Urinary bladder (tissue), 4 donors: Measurements from ENCODE around the gene SFI1. TPM values are rescaled to one million over a fixed set of nuclear protein-coding genes. Genes with fewer than 3 reads are reported as not detected.
A peak's percentile ranks its signal among the peaks of the same experiment; 100 is the strongest.

Source experiments
- DNase-seq: peaks from one replicate; pipeline ENCODE4 v3.0.0-alpha.2; 2015; ENCODE audit errors: extremely low spot score
- H3K27ac ChIP-seq: one replicate; pipeline ENCODE4 v1.5.1; 2013; ENCODE audit warnings: low read depth, mild to moderate bottlenecking, moderate library complexity
- H3K36me3 ChIP-seq: one replicate; pipeline ENCODE4 v1.6.1; 2013; ENCODE audit warnings: mild to moderate bottlenecking, moderate library complexity; ENCODE audit not compliant: insufficient read depth
- H3K4me1 ChIP-seq: one replicate; pipeline ENCODE4 v1.6.1; 2013; ENCODE audit warnings: mild to moderate bottlenecking, moderate library complexity; ENCODE audit not compliant: insufficient read depth
- H3K4me3 ChIP-seq: one replicate; pipeline ENCODE4 v1.5.1; 2013; ENCODE audit warnings: low read depth, low read length
- WGBS: extraction: QIAGEN DNeasy Blood & Tissue Kit; methylation state at CpG from one replicate; pipeline ENCODE4 v1.1.7; 2013; 5-methylcytosine and 5-hydroxymethylcytosine counted together
- polyA plus RNA-seq: library from polyadenylated mRNA; stranded (reverse); fragments of 200-250 nt; gene quantifications from one replicate; pipeline ENCODE4 v1.2.3, GENCODE V29; 2013
- total RNA-seq: library from RNA; depleted of rRNA; stranded (reverse); fragments of >200 nt; gene quantifications from one replicate; pipeline ENCODE4 v1.2.3, GENCODE V29; 2014
- donor health status: healthy with polysubstance abuse.
- donor health status: healthy.

The SFI1 gene, protein sequence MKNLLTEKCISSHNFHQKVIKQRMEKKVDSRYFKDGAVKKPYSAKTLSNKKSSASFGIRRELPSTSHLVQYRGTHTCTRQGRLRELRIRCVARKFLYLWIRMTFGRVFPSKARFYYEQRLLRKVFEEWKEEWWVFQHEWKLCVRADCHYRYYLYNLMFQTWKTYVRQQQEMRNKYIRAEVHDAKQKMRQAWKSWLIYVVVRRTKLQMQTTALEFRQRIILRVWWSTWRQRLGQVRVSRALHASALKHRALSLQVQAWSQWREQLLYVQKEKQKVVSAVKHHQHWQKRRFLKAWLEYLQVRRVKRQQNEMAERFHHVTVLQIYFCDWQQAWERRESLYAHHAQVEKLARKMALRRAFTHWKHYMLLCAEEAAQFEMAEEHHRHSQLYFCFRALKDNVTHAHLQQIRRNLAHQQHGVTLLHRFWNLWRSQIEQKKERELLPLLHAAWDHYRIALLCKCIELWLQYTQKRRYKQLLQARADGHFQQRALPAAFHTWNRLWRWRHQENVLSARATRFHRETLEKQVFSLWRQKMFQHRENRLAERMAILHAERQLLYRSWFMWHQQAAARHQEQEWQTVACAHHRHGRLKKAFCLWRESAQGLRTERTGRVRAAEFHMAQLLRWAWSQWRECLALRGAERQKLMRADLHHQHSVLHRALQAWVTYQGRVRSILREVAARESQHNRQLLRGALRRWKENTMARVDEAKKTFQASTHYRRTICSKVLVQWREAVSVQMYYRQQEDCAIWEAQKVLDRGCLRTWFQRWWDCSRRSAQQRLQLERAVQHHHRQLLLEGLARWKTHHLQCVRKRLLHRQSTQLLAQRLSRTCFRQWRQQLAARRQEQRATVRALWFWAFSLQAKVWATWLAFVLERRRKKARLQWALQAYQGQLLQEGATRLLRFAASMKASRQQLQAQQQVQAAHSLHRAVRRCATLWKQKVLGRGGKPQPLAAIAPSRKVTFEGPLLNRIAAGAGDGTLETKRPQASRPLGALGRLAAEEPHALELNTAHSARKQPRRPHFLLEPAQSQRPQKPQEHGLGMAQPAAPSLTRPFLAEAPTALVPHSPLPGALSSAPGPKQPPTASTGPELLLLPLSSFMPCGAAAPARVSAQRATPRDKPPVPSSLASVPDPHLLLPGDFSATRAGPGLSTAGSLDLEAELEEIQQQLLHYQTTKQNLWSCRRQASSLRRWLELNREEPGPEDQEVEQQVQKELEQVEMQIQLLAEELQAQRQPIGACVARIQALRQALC
- total RNA-seq: 22.7 TPM
- polyA plus RNA-seq: 14.6 TPM

DNA sequence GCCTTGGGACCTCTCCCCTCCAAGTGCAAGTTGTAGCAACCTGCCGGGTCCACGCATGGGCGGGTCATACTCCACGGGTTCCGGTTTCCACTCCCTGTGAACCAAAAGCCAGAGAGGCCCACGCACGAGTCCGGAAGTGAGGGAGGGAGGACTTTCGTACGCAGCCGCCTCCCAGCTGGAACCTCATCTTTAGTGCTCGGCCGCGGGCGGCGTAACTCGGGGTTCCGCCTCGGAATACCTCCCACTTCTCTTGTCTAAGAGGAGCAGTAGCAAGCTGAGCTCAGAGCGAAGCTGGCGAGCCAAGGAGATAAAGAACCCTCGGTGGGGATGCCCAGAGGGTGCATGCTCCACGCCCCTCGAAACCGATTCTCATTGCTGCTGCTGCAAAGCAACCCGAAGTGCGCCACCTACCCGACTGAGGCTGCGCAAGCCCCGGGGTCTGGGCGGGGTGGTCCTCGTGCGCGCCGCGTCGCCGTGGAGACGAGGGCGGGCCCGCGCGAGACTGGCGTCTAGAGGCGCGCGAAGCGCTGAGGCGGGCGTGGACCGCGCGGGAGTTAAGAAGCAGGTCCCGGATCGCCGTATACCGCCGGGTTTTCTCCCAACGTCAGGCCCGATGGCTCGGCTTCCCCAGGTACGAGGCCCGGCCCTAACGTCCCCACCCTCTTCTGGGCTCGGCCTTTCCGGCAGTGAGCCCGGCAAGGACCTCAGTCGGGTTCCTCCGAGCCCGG lies at the start of gene SFI1:
TSS of gene SFI1 (plus strand) at position 530 of the 728 bp plus-strand sequence. CDS start 11,749 bp downstream, outside the sequence.
- no peaks in the 10 kb centered on the region for H3K4me1 ChIP-seq
- peak; percentile 66 for DNase-seq
- no peaks in the 10 kb centered on the region for H3K36me3 ChIP-seq
- peak within 1 kb of the TSS; percentile 24 for H3K27ac ChIP-seq
- peak within 1 kb of the TSS; percentile 68 for H3K4me3 ChIP-seq
- under 1% methylated on average over 70 of the region's 70 CpGs for WGBS

DNA sequence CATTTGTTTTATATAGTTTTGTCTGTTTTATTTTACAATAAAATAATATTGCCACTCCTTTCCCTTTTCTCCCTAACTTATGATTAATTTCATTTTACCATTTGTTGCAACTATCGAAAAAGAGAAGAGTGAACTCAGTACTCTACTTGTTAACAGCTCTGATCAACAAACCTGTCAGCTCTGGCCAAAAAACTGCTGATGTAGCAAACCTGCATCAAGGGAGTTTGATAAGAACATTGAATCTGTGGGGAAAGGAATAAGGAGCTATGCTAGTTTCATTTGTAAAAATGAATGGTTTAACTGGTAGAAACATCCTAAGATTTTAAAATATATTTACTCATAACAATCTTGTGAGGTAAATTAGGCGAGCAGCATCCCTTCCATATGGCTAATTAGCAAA lies 49.6 kb upstream of the SFI1 start:
- DNase-seq: no peak
- no peak overlapping the region for H3K4me3 ChIP-seq
- H3K4me1 ChIP-seq: no peaks in the 10 kb centered on the region
- no peak overlapping the region for H3K27ac ChIP-seq
- peaks cover 2% of the 10 kb centered on the region for H3K36me3 ChIP-seq
- WGBS: 93% methylated on average over 2 of the region's 2 CpGs

DNA sequence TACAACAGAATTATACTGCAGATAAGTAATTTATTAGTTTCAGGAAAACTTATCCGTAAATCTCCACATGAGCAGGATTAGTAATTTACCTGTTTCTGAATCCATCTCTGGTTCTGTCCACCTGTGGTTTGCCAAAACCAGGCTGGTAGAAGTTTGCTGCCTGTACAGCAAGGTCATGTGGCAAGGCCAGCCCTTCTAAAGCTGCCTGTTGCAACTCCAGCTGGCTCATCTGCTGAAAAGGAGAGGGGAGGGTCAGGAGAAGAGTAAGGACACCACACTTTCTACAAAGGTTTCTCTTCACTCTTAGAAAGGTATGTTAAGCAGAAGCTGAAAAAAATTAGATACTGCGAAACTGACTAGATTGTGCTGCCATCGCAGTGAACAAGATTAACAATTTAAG lies 49.0 kb upstream of the SFI1 start:
- Histone ChIP-seq H3K36me3 (peaks cover 2% of the 10 kb centered on the region), H3K4me1 (no peaks in the 10 kb centered on the region), H3K27ac (no peak overlapping the region), H3K4me3 (no peak overlapping the region)
- 94% methylated on average over 3 of the region's 3 CpGs for WGBS
- DNase-seq: no peak

DNA sequence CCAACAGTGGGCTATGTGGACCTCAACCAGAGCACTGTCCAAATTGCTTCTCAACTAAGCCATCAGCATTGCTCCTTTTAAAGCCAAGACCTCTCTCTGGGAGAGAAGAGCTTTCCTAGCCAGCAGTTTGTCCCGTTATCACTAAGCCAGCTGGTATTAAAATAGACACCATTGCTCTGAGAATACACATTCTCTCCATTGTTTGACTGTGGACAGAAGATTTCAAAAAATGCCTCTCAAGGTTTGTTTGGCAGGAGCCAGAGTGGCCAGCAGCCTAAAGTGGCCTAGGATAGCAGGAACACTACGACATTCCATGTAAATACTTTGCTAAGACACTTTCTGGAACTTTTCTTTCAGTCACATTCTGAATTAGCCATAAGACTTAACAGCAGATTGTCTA lies 48.0 kb upstream of the SFI1 start:
- Histone ChIP-seq H3K27ac (no peak overlapping the region), H3K36me3 (peaks cover 2% of the 10 kb centered on the region), H3K4me1 (no peaks in the 10 kb centered on the region), H3K4me3 (no peak overlapping the region)
- whole genome bisulfite sequencing: 65% methylated on average over 2 of the region's 2 CpGs
- no peak for DNase-seq

DNA sequence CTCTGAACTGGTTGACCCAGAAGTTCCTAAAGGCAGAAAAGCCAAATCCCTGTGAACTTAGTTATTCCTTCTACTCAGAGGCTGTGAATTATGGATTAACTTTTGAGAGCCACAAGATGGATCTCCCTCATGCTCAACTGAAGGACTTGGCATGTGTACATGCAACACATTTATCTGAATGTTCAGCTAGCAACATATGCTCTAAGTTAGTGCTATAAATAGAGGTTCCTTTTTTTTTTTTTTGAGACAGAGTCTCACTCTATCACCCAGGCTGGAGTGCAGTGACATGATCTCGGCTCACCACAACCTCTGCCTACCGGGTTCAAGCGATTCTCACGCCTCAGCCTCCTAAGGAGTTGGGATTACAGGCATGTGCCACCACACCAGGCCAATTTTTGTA lies 46.8 kb upstream of the SFI1 start:
- no peak for DNase-seq
- Histone ChIP-seq H3K4me3 (no peak overlapping the region), H3K4me1 (no peaks in the 10 kb centered on the region), H3K27ac (no peak overlapping the region), H3K36me3 (peaks cover 6% of the 10 kb centered on the region)
- 86% methylated on average over 4 of the region's 4 CpGs for WGBS

DNA sequence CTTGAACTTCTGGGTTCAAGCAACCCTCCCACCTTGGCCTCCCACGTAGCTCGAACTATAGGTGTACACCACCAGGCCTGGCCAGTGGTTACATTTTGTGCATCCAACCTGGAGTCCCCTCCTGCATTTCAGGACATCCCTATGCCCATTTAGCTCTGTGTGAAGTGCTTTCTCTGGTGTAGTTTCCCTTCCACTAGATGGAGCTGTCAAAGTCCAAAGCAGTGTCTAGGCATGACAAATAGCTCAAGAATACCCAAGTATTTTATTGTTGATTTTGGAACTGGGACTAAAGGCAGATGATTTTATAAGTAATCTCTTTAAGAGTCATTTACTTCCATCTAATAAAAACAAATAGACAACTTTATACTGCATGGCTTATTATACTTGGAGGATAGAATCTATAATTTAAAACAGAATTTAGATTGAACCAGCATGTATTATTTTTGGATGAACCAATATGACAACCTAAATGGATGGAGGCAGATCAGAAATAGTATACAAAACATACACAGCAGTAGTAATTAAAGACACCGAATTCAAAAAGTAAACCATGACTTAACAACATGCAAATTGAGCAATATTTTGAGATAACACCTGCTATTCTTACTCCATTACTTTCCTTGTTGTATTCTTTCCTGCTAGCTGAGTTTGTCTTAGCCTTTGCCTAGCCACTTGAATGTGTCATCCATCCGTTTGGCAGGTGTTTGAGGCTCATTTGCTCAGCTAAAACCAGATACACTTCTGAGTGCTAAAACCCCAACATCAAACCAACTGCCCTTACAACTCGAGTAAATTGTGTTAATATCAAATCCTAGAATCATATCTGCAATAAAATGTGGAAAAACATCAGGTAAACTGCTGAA lies 44.4 kb upstream of the SFI1 start:
- H3K4me3 ChIP-seq: no peak overlapping the region
- 87% methylated on average over 5 of the region's 5 CpGs for WGBS
- no peak for DNase-seq
- no peak overlapping the region for H3K27ac ChIP-seq
- peaks cover 6% of the 10 kb centered on the region for H3K36me3 ChIP-seq
- H3K4me1 ChIP-seq: no peaks in the 10 kb centered on the region

DNA sequence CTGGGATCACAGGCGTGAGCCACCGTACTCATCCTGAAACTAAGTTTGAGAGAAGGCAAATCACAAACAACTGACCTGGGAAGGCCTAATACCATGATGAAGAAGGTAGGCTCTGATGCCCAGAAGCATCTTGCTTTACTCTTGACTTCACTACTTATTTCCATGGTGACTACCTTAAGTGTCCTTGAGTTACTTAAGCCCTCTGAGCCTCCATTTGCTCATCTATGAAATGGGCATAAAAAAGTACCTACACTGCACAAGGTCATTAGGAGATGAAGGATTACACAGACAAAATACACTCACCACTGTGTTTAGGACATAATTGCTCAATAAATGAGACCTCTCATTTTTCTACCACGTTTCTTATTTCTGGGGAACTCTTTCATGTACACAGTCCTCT lies 34.6 kb upstream of the SFI1 start:
- no peak for DNase-seq
- Histone ChIP-seq H3K4me1 (no peaks in the 10 kb centered on the region), H3K36me3 (peaks cover 3% of the 10 kb centered on the region), H3K4me3 (no peak overlapping the region), H3K27ac (no peak overlapping the region)
- WGBS: 96% methylated on average over 3 of the region's 3 CpGs

DNA sequence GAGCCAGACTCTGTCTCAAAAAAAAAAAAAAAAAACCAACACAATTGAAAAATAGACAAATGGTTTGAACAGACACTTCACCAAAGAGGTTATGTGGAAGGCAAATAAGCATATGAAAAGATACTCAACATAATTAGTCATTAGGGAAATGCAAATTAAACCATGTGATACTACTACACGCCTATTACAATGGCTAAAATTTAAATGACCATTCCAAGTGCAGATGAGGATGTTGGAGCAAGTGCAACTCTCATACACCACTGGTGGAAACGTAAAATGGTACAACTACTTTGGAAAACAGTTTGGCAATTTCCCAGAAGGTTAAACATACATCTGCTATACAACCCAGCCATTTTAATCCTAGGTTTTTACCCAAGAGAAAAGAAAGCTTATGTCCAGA lies 31.0 kb upstream of the SFI1 start:
- Histone ChIP-seq H3K36me3 (peaks cover 3% of the 10 kb centered on the region), H3K4me1 (no peaks in the 10 kb centered on the region), H3K4me3 (no peak overlapping the region), H3K27ac (no peak overlapping the region)
- no peak for DNase-seq
- WGBS: 95% methylated on average over 2 of the region's 2 CpGs

DNA sequence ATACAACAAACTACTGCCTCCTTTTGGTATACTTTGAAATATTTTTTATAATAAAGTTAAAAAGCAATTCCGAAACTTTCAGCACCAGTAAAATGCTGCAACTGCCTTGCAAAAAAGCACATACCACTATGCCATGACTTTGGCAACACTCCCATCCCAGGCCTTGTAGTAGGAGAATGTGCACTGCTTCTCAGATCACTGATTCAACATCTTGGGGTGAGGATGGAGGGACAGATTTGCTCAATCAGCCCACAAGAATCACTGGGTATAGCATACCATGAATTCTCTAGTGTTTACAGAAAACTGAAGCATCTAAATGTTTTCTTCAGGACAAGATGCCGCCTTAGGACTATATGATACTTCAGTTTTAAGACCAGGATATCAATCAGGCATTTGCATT lies 21.6 kb upstream of the SFI1 start:
- no peaks in the 10 kb centered on the region for H3K4me1 ChIP-seq
- DNase-seq: no peak
- no peak overlapping the region for H3K4me3 ChIP-seq
- no peak overlapping the region for H3K27ac ChIP-seq
- peaks cover 3% of the 10 kb centered on the region for H3K36me3 ChIP-seq
- WGBS: 92% methylated on average over 2 of the region's 2 CpGs

DNA sequence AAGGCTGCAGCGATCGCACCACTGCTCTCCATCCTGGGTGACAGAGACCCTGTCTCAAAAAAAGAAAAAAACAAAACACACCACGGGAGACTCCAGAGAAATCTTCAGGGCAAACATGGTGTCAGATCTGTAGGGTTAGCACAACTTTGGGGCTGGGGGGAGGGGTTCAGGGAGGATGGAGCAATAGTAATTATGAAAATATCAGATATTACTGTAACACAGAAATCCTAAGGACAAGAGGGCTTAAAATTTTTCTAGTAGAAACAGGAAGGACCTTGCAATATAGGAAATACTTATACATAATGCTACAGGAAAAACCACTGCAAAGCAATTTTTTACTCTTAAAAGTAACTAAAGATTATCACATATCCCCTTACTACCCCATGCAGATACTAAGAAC lies 20.5 kb upstream of the SFI1 start:
- 89% methylated on average over 3 of the region's 3 CpGs for WGBS
- peaks cover 3% of the 10 kb centered on the region for H3K36me3 ChIP-seq

DNA sequence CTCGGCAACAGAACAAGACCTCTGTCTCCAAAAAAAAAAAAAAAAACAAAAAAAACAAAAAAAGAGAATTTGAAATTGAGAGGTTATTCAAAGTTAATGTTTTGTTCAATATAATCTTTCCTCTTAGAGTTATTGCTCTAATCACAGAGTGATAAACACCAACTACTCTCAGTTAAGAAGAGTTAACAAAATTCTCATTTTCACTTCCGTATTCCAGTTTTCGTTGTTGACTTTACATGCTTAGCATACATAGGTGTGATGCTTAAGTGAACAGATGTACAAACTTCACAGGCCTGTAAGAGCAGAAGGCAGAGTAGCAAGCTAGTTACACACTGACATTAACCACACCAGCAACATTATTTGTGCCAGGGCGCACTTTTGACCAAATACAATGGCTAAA lies 19.0 kb upstream of the SFI1 start:
- Histone ChIP-seq H3K36me3 (peaks cover 3% of the 10 kb centered on the region), H3K27ac (no peak overlapping the region), H3K4me3 (no peak overlapping the region), H3K4me1 (no peaks in the 10 kb centered on the region)
- no peak for DNase-seq
- WGBS: 94% methylated on average over 4 of the region's 4 CpGs

More for the DNA sequence above, 20.5 kb upstream of the SFI1 start:
- no peak overlapping the region for H3K4me3 ChIP-seq
- no peak overlapping the region for H3K27ac ChIP-seq
- no peaks in the 10 kb centered on the region for H3K4me1 ChIP-seq
- no peak for DNase-seq

DNA sequence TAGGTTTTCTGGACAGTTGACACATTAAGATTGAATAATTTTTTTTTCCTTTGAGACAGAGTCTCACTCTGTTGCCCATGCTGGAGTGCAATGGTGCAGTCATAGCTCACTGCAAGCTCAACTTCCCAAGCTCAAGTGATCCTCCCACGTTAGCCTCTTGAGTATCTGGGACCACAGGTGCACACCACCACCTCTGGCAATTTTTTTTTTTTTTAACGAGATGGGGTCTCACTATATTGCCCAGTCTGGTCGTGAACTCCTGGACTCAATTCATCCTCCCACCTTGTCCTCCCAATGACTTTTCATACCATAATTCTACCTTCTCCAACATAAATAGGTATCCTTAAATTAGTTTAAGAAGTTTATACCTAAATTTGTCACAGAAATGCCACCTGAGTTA lies 15.2 kb upstream of the SFI1 start:
- 97% methylated on average over 3 of the region's 3 CpGs for WGBS
- H3K36me3 ChIP-seq: no peaks in the 10 kb centered on the region
- no peak overlapping the region for H3K4me3 ChIP-seq
- H3K4me1 ChIP-seq: no peaks in the 10 kb centered on the region
- no peak for DNase-seq
- no peak overlapping the region for H3K27ac ChIP-seq
